HG02798 (cell line): Measurements from ENCODE around the gene TRPV6.

ENCODE experiments used
- ATAC-seq: cut with Tn5 transposase; IDR thresholded peaks from one replicate; pipeline ENCODE4 v1.9.1; 2021; ENCODE audit warnings: mild to moderate bottlenecking; ENCODE audit not compliant: unreplicated experiment, poor library complexity

Gene TRPV6

GRCh38 chr7:142887282-142888015 is 1.9 kb upstream of the TRPV6 start:
- no peak for ATAC-seq

GRCh38 chr7:142886866-142887265 is 1.3 kb upstream of the TRPV6 start:
- no peak for ATAC-seq

GRCh38 chr7:142884286-142884640 is 1.3 kb downstream of the TRPV6 start:
- no peak for ATAC-seq

- ATAC-seq = no peak
Measured at GRCh38 chr7:142883571-142884285, 1.8 kb downstream of the TRPV6 start.

- ATAC-seq = no peak
Measured at GRCh38 chr7:142883145-142883544, 2.4 kb downstream of the TRPV6 start.

GRCh38 chr7:142882338-142882678 is 3.2 kb downstream of the TRPV6 start:
- no peak for ATAC-seq

- no peak for ATAC-seq
Measured at GRCh38 chr7:142881586-142882337, 3.8 kb downstream of the TRPV6 start.

GRCh38 chr7:142880876-142881505 is 4.6 kb downstream of the TRPV6 start:
- peak; percentile 71 for ATAC-seq

- ATAC-seq = no peak
Measured at GRCh38 chr7:142879060-142879459, 6.5 kb downstream of the TRPV6 start.

- ATAC-seq = no peak
Measured at GRCh38 chr7:142878315-142878714, 7.2 kb downstream of the TRPV6 start.

- ATAC-seq = no peak
Measured at GRCh38 chr7:142876991-142877910, 8.3 kb downstream of the TRPV6 start.

GRCh38 chr7:142876236-142876960 is 9.1 kb downstream of the TRPV6 start:
- ATAC-seq = no peak

GRCh38 chr7:142875456-142875855 is 10.1 kb downstream of the TRPV6 start:
- ATAC-seq = no peak

GRCh38 chr7:142874837-142875236 is 10.7 kb downstream of the TRPV6 start:
- no peak for ATAC-seq

GRCh38 chr7:142874409-142874808 is 11.1 kb downstream of the TRPV6 start:
- ATAC-seq = no peak

- ATAC-seq = no peak
Measured at GRCh38 chr7:142873871-142874270, 11.7 kb downstream of the TRPV6 start.

- peak; percentile 70 for ATAC-seq
Measured at GRCh38 chr7:142873281-142873784, 12.2 kb downstream of the TRPV6 start.

GRCh38 chr7:142872106-142872675 is 13.4 kb downstream of the TRPV6 start:
- no peak for ATAC-seq
